MCF 10A (cell line): Measurements from ENCODE around the gene NCEH1. TPM values are rescaled to one million over a fixed set of nuclear protein-coding genes. Genes with fewer than 3 reads are reported as not detected.
A peak's percentile ranks its signal among the peaks of the same experiment; 100 is the strongest.
"Not testable (repeated sequence)": the region's sequence is repeated elsewhere in the genome, so short reads cannot be mapped to it uniquely, and the experiment has no call there.

Experiments used
- BruUV-seq: library from RNA; stranded (reverse); fragments of 400-500 nt; replicated peaks from 2 replicates; lab custom pipeline; 2021; lab: Mats Ljungman, UMichigan
- CTCF ChIA-PET: fragments of 300-600 bp; sonication (Branson Sonifier 250); formaldehyde crosslinking; extraction: SDS; loops from one replicate; lab custom pipeline; 2021; ENCODE audit warnings: antibody characterized with exemption, inconsistent platforms; lab: Yijun Ruan, JAX
- POLR2A ChIA-PET: fragments of 300-600, 350-650 bp; sonication (Branson Sonifier 250); formaldehyde crosslinking; extraction: SDS; loops from one replicate; lab custom pipeline; 2020; ENCODE audit warnings: antibody characterized with exemption, inconsistent platforms; lab: Yijun Ruan, JAX
- DNase-seq: peaks from one replicate; pipeline ENCODE4 v3.0.0-alpha.2; 2018; ENCODE audit not compliant: unreplicated experiment
- H3K27ac Mint-ChIP-seq: one replicate; pipeline ENCODE4 v1.8.0; 2022; ENCODE audit warnings: mild to moderate bottlenecking, low read depth, mixed read lengths; ENCODE audit not compliant: unreplicated experiment
- H3K27me3 Mint-ChIP-seq: one replicate; pipeline ENCODE4 v1.8.0; 2022; ENCODE audit warnings: mixed read lengths; ENCODE audit not compliant: insufficient read depth, unreplicated experiment
- H3K36me3 Mint-ChIP-seq: one replicate; pipeline ENCODE4 v1.8.0; 2022; ENCODE audit warnings: mild to moderate bottlenecking, moderate library complexity, mixed read lengths; ENCODE audit not compliant: insufficient read depth, unreplicated experiment
- H3K4me1 Mint-ChIP-seq: one replicate; pipeline ENCODE4 v1.8.0; 2022; ENCODE audit warnings: mixed read lengths; ENCODE audit not compliant: insufficient read depth, unreplicated experiment
- H3K4me3 Mint-ChIP-seq: one replicate; pipeline ENCODE4 v1.8.0; 2022; ENCODE audit warnings: mild to moderate bottlenecking, moderate library complexity, mixed read lengths; ENCODE audit not compliant: unreplicated experiment
- H3K9me3 Mint-ChIP-seq: one replicate; pipeline ENCODE4 v1.8.0; 2022; ENCODE audit warnings: mixed read lengths; ENCODE audit not compliant: unreplicated experiment
- CTCF ChIP-seq: fragments of 200-600 bp; IDR thresholded peaks from one replicate; pipeline ENCODE4 v1.8.0; 2022; ENCODE audit warnings: antibody characterized with exemption, mild to moderate bottlenecking; ENCODE audit not compliant: unreplicated experiment
- intact Hi-C: fragments of 100-400 bp; cut with micrococcal nuclease; formaldehyde crosslinking; loops from 2 replicates; pipeline ENCODE4 v1.14.1; 2022
- total RNA-seq: library from RNA; stranded (reverse); gene quantifications from 2 replicates; pipeline ENCODE4 v1.2.3, GENCODE V29; 2022

Gene NCEH1
- total RNA-seq, 1 experiment from 2014 or later: 28.8 TPM

GRCh38 chr3:172600644-172601065, 110.2 kb downstream of the NCEH1 start:
- H3K36me3 Mint-ChIP-seq: no peaks in the 10 kb centered on the region
- BruUV-seq: no TSS peak
- H3K27me3 Mint-ChIP-seq: no peaks in the 10 kb centered on the region
- H3K9me3 Mint-ChIP-seq: no peaks in the 10 kb centered on the region
- no peak for DNase-seq
- no peak for TF ChIP-seq CTCF
- peaks cover 13% of the 10 kb centered on the region for H3K4me1 Mint-ChIP-seq
- POLR2A ChIA-PET: interaction anchor here (1.0 kb wide), 1 partner anchor 20 kb away, joined by 4 read pairs; no protein-coding TSS in a partner anchor
- intact Hi-C loops: no loop called here
- CTCF ChIA-PET: interaction anchor here (1.2 to 3.9 kb wide), 4 partner anchors 10 to 66 kb away, joined by 4 to 20 read pairs (median 4); no protein-coding TSS in a partner anchor
- no peak overlapping the region for H3K4me3 Mint-ChIP-seq
- H3K27ac Mint-ChIP-seq: no peak overlapping the region

GRCh38 chr3:172598904-172599303, 112.0 kb downstream of the NCEH1 start:
- H3K9me3 Mint-ChIP-seq: no peaks in the 10 kb centered on the region
- peaks cover 21% of the 10 kb centered on the region for H3K4me1 Mint-ChIP-seq
- BruUV-seq: no TSS peak
- no peaks in the 10 kb centered on the region for H3K27me3 Mint-ChIP-seq
- H3K27ac Mint-ChIP-seq: no peak overlapping the region
- no peaks in the 10 kb centered on the region for H3K36me3 Mint-ChIP-seq
- POLR2A ChIA-PET: interaction anchor here (0.6 kb wide), 1 partner anchor 26 kb away, joined by 3 read pairs; no protein-coding TSS in a partner anchor
- no peak overlapping the region for H3K4me3 Mint-ChIP-seq
- DNase-seq: no peak
- no peak for TF ChIP-seq CTCF
- CTCF ChIA-PET: interaction anchor here (0.6 to 3.9 kb wide), 4 partner anchors 68 to 316 kb away, joined by 3 to 20 read pairs (median 3); no protein-coding TSS in a partner anchor
- intact Hi-C loops: no loop called here

GRCh38 chr3:172596394-172596706, 114.5 kb downstream of the NCEH1 start:
- CTCF ChIA-PET: interaction anchor here (0.5 to 4.9 kb wide), 45 partner anchors 9 to 1358 kb away, joined by 3 to 42 read pairs (median 5); partner anchors contain the start of gene TNFSF10
- no peak for TF ChIP-seq CTCF
- POLR2A ChIA-PET: interaction anchor here (0.7 to 3.7 kb wide), 13 partner anchors 9 to 854 kb away, joined by 3 to 45 read pairs (median 4); no protein-coding TSS in a partner anchor

DNA sequence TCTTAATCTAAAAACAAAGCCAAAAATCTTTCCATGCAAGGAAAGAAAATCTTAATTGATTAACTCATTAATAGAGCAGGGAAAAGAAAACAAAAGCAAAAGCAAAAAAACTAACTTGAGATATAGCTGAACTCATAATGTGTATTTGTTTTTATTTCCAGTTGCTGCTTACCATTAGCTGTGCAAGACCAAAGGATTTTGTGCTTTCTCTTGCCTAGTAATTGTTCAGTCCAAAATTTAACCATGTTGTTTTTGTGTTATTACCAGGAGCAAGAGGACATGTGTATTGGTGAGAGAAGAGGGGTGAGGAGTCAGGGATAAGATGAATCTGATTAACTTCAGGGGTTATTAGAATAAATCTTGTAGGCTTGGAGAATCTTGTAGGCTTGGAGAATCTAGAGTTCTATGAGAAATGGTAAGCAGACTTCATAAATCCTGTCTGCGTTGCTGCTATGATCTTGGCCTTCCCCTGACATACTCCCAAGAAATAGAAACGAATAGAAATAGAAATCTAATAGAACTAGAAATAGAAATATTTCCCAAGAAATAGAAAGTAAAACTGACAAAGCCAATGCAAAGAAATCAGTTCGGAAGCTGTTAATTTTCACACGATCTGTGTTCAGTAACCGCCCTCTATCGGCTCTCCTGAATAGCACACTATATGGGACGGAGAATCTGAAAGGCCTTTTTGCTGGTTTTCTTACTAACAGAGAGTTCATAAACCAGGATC, 115.0 kb downstream of the NCEH1 start:
- intact Hi-C loops: loop anchor here (1.0 to 2.0 kb wide), 3 partner anchors 46 to 106 kb away; no protein-coding TSS in a partner anchor
- CTCF ChIA-PET: interaction anchor here (0.6 to 4.9 kb wide), 60 partner anchors 8 to 263 kb away, joined by 3 to 42 read pairs (median 4); partner anchors contain the start of gene TNFSF10
- Mint-ChIP-seq H3K27me3 (no peaks in the 10 kb centered on the region), H3K27ac (no peak overlapping the region), H3K4me3 (peak overlapping the region; percentile 55), H3K4me1 (peaks cover 21% of the 10 kb centered on the region), H3K9me3 (no peaks in the 10 kb centered on the region), H3K36me3 (no peaks in the 10 kb centered on the region)
- DNase-seq: peak; percentile 80
- BruUV-seq: no TSS peak
- POLR2A ChIA-PET: interaction anchor here (0.6 to 3.7 kb wide), 20 partner anchors 9 to 854 kb away, joined by 3 to 45 read pairs (median 4); partner anchors contain the start of gene TNFSF10
- peak; percentile 84 for TF ChIP-seq CTCF

More at GRCh38 chr3:172596394-172596706, 114.5 kb downstream of the NCEH1 start:
- intact Hi-C loops: loop anchor here (1.0 to 2.0 kb wide), 3 partner anchors 46 to 106 kb away; no protein-coding TSS in a partner anchor
- BruUV-seq: no TSS peak
- Mint-ChIP-seq H3K4me1 (peaks cover 21% of the 10 kb centered on the region), H3K27me3 (no peaks in the 10 kb centered on the region), H3K36me3 (no peaks in the 10 kb centered on the region), H3K9me3 (no peaks in the 10 kb centered on the region), H3K4me3 (peak overlapping the region; percentile 55), H3K27ac (no peak overlapping the region)
- no peak for DNase-seq

GRCh38 chr3:172594900-172595663, 115.8 kb downstream of the NCEH1 start:
- DNase-seq: peak; percentile 20
- ChIA-PET CTCF (interaction anchor here (0.6 to 4.9 kb wide), 46 partner anchors 8 to 263 kb away, joined by 3 to 42 read pairs (median 6); partner anchors contain the start of gene TNFSF10), POLR2A (interaction anchor here (0.6 to 3.7 kb wide), 15 partner anchors 8 to 84 kb away, joined by 3 to 45 read pairs (median 4); partner anchors contain the start of gene TNFSF10)
- H3K9me3 Mint-ChIP-seq, H3K27me3 Mint-ChIP-seq, intact Hi-C loops, H3K36me3 Mint-ChIP-seq, BruUV-seq: not testable (repeated sequence)
- peaks cover 21% of the 10 kb centered on the region for H3K4me1 Mint-ChIP-seq
- peak overlapping the region; percentile 33 for H3K27ac Mint-ChIP-seq
- H3K4me3 Mint-ChIP-seq: peak overlapping the region; percentile 20
